Gastroesophageal sphincter (tissue), 3 donors: Measurements from ENCODE around the gene TCF7L1.

Experiments used
- CTCF ChIP-seq, 4 experiments: fragments of 200-600 bp in 2 of 4; fragments of 450-650 bp in 2 of 4; sonication (generic) in 1 of 4; IDR thresholded peaks; one replicate each; pipeline ENCODE4 v1.5.1; 2017 to 2019; ENCODE audit warnings: antibody characterized with exemption in 4 of 4, mild to moderate bottlenecking in 2 of 4, moderate library complexity in 2 of 4
- POLR2A ChIP-seq, 2 donors: fragments of 450-650 bp; IDR thresholded peaks; one replicate each; pipeline ENCODE4 v1.6.1; 2017; ENCODE audit warnings: antibody characterized with exemption in 2 of 2, mild to moderate bottlenecking in 2 of 2, moderate library complexity in 1 of 2
- POLR2AphosphoS5 ChIP-seq: sonication (generic); formaldehyde crosslinking; IDR thresholded peaks from one replicate; pipeline ENCODE4 v1.6.1; 2017; ENCODE audit warnings: antibody characterized with exemption

GRCh38 chr2:85106489-85107180 is 26.6 kb upstream of the TCF7L1 start:
- TF ChIP-seq POLR2A (IDR thresholded peaks at IDR 0.05) (no peak), CTCF (IDR thresholded peaks at IDR 0.05) (no peak), POLR2AphosphoS5 (no peak)
